ENCODE data around the gene SEMA5A. TPM values are rescaled to one million over a fixed set of nuclear protein-coding genes. Genes with fewer than 3 reads are reported as not detected.

Gene SEMA5A
- polyA plus RNA-seq, 1 donor from 2014 or later: 3.2 TPM

DNA sequence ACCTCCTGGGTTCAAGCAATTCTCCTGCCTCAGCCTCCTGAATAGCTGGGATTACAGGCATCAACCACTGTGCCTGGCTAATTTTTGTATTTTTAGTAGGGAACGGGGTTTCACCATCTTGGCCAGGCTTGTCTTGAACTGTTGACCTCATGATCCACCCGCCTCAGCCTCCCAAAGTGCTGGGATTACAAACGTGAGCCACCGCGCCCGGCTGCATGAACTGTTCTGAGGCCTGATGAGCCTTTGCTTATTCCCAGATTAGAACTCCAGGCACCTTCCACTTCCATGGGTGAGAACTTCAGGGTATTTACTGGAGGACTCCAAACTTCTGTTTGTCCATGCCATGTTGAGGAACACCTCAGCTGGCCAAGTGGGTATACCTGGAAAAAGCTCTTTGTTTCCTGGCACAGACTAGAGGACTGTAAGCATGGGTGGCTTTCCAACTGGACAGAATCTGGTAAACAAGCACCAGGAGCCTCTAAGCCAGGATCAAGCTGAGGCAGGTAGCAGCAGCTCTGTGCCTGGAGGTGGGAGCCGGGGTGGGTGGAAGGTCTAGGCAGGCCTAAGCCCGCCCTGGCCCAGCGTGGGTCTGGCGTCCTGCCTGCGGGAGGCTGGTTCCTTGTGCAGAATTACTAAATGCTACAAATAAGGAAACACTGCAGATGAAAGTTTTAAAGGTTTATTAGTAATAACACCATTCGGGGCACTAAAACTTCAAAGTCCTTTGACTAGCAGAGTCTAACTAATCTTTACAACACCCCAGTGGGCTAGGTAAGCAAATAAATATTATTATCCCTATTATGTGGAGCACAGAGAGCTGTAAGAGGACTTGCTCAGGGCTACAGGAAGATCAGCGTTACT is 78.4 kb downstream of the SEMA5A start:
- no peaks in the 10 kb centered on the region for H3F3A ChIP-seq (ENCODE audit: insufficient read depth, low read length, poor library complexity, severe bottlenecking)
- no peak overlapping the region for H3K4me3 ChIP-seq (ENCODE audit: low read length)
- no peaks in the 10 kb centered on the region for H4K20me1 ChIP-seq (ENCODE audit: insufficient read depth)
- no peaks in the 10 kb centered on the region for H3K27me3 ChIP-seq (ENCODE audit: insufficient read depth, low read depth, low read length)
- TF ChIP-seq, protein P1, sequence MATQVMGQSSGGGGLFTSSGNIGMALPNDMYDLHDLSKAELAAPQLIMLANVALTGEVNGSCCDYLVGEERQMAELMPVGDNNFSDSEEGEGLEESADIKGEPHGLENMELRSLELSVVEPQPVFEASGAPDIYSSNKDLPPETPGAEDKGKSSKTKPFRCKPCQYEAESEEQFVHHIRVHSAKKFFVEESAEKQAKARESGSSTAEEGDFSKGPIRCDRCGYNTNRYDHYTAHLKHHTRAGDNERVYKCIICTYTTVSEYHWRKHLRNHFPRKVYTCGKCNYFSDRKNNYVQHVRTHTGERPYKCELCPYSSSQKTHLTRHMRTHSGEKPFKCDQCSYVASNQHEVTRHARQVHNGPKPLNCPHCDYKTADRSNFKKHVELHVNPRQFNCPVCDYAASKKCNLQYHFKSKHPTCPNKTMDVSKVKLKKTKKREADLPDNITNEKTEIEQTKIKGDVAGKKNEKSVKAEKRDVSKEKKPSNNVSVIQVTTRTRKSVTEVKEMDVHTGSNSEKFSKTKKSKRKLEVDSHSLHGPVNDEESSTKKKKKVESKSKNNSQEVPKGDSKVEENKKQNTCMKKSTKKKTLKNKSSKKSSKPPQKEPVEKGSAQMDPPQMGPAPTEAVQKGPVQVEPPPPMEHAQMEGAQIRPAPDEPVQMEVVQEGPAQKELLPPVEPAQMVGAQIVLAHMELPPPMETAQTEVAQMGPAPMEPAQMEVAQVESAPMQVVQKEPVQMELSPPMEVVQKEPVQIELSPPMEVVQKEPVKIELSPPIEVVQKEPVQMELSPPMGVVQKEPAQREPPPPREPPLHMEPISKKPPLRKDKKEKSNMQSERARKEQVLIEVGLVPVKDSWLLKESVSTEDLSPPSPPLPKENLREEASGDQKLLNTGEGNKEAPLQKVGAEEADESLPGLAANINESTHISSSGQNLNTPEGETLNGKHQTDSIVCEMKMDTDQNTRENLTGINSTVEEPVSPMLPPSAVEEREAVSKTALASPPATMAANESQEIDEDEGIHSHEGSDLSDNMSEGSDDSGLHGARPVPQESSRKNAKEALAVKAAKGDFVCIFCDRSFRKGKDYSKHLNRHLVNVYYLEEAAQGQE (IDR thresholded peaks at IDR 0.05; ENCODE audit: borderline replicate concordance): no peak
- TF ChIP-seq EP300 (conservative IDR thresholded peaks at IDR 0.05; ENCODE audit: poor library complexity, severe bottlenecking) (no peak), MXI1 (conservative IDR thresholded peaks at IDR 0.05; ENCODE audit: poor library complexity, severe bottlenecking) (no peak), SMC3 (conservative IDR thresholded peaks at IDR 0.05; ENCODE audit: poor library complexity) (no peak), EZH2 (IDR thresholded peaks at IDR 0.05; ENCODE audit: borderline replicate concordance, insufficient read depth, low read length, poor library complexity, severe bottlenecking) (no peak), POLR2AphosphoS5 (IDR thresholded peaks at IDR 0.05) (no peak), TAF1 (IDR thresholded peaks at IDR 0.05; ENCODE audit: low read depth) (no peak), RAD21 (conservative IDR thresholded peaks at IDR 0.05) (no peak)
- TF ChIP-seq, protein P2, sequence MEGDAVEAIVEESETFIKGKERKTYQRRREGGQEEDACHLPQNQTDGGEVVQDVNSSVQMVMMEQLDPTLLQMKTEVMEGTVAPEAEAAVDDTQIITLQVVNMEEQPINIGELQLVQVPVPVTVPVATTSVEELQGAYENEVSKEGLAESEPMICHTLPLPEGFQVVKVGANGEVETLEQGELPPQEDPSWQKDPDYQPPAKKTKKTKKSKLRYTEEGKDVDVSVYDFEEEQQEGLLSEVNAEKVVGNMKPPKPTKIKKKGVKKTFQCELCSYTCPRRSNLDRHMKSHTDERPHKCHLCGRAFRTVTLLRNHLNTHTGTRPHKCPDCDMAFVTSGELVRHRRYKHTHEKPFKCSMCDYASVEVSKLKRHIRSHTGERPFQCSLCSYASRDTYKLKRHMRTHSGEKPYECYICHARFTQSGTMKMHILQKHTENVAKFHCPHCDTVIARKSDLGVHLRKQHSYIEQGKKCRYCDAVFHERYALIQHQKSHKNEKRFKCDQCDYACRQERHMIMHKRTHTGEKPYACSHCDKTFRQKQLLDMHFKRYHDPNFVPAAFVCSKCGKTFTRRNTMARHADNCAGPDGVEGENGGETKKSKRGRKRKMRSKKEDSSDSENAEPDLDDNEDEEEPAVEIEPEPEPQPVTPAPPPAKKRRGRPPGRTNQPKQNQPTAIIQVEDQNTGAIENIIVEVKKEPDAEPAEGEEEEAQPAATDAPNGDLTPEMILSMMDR (IDR thresholded peaks at IDR 0.05; ENCODE audit: poor library complexity, severe bottlenecking): no peak
- no peaks in the 10 kb centered on the region for H3K36me3 ChIP-seq (ENCODE audit: insufficient read depth, low read length)
- no peak overlapping the region for H3K27ac ChIP-seq (ENCODE audit: low read length)
- H2AFZ ChIP-seq (ENCODE audit: low read depth, low read length): no peak overlapping the region
- no peaks in the 10 kb centered on the region for H3K79me2 ChIP-seq (replicated peaks; ENCODE audit: insufficient read depth, low read length)
- no peaks in the 10 kb centered on the region for H3K9me2 ChIP-seq (ENCODE audit: insufficient read depth, low read length)
- no peaks in the 10 kb centered on the region for H3K9me3 ChIP-seq (ENCODE audit: low read length)
- H3K9ac ChIP-seq (ENCODE audit: low read length): no peak overlapping the region
- H3K4me2 ChIP-seq (ENCODE audit: low read length): no peak overlapping the region

DNA sequence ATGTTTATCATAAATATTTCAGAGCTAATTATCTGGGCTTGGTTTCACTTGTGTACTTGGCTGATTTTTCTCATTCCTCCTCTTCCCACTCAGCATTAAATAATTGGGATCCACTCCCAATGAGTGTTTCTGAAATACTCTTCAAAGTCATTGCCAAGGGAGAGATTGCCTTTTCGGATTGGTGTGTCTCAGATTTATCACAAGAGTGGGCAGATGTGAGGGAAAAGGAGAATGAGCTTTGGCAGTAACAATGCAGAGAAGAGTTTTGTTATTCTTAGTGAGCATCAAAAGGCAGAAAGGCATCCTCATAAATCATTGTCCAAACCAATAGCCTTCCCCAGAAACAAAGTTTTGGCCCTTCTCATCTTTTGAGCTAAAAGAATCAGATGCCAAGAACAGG is 79.2 kb downstream of the SEMA5A start:
- no peaks in the 10 kb centered on the region for H3K27me3 ChIP-seq (ENCODE audit: insufficient read depth, low read depth, low read length)
- H3K36me3 ChIP-seq (ENCODE audit: insufficient read depth, low read length): no peaks in the 10 kb centered on the region
- H3K9me2 ChIP-seq (ENCODE audit: insufficient read depth, low read length): no peaks in the 10 kb centered on the region
- no peak overlapping the region for H3K27ac ChIP-seq (ENCODE audit: low read length)
- H3F3A ChIP-seq (ENCODE audit: insufficient read depth, low read length, poor library complexity, severe bottlenecking): no peaks in the 10 kb centered on the region
- H3K9me3 ChIP-seq (ENCODE audit: low read length): no peaks in the 10 kb centered on the region
- H3K9ac ChIP-seq (ENCODE audit: low read length): no peak overlapping the region
- H3K79me2 ChIP-seq (replicated peaks; ENCODE audit: insufficient read depth, low read length): no peaks in the 10 kb centered on the region
- no peak overlapping the region for H2AFZ ChIP-seq (ENCODE audit: low read depth, low read length)
- no peaks in the 10 kb centered on the region for H4K20me1 ChIP-seq (ENCODE audit: insufficient read depth)
- H3K4me2 ChIP-seq (ENCODE audit: low read length): no peak overlapping the region
- H3K4me3 ChIP-seq (ENCODE audit: low read length): no peak overlapping the region
- TF ChIP-seq, protein P1 (IDR thresholded peaks at IDR 0.05; ENCODE audit: borderline replicate concordance): no peak
